ENCODE data around the gene PEF1. TPM values are rescaled to one million over a fixed set of nuclear protein-coding genes. Genes with fewer than 3 reads are reported as not detected.

PEF1 gene
- total RNA-seq, 1 donor from 2014 or later: 70.9 TPM

- DNase-seq (ENCODE audit: low spot score): no peak
- Mint-ChIP-seq H3K4me3 (ENCODE audit: unreplicated experiment) (no peak overlapping the region), H3K4me1 (ENCODE audit: unreplicated experiment) (peaks cover 21% of the 10 kb centered on the region), H3K27ac (ENCODE audit: unreplicated experiment) (no peak overlapping the region), H3K36me3 (ENCODE audit: low read depth, unreplicated experiment) (peaks cover 3% of the 10 kb centered on the region), H3K9me3 (ENCODE audit: unreplicated experiment) (no peaks in the 10 kb centered on the region), H3K27me3 (ENCODE audit: unreplicated experiment) (peaks cover 19% of the 10 kb centered on the region)
- no peak for TF ChIP-seq CTCF (IDR thresholded peaks at IDR 0.05; ENCODE audit: unreplicated experiment)
Observed at GRCh38 chr1:31580891-31581603, 63.6 kb downstream of the PEF1 start.

- H3K27me3 Mint-ChIP-seq (ENCODE audit: unreplicated experiment): peaks cover 19% of the 10 kb centered on the region
- peaks cover 21% of the 10 kb centered on the region for H3K4me1 Mint-ChIP-seq (ENCODE audit: unreplicated experiment)
Observed at GRCh38 chr1:31580513-31580870, 64.2 kb downstream of the PEF1 start.

More at GRCh38 chr1:31580513-31580870, 64.2 kb downstream of the PEF1 start:
- Mint-ChIP-seq H3K36me3 (ENCODE audit: low read depth, unreplicated experiment) (peaks cover 3% of the 10 kb centered on the region), H3K27ac (ENCODE audit: unreplicated experiment) (no peak overlapping the region), H3K4me3 (ENCODE audit: unreplicated experiment) (no peak overlapping the region), H3K9me3 (ENCODE audit: unreplicated experiment) (no peaks in the 10 kb centered on the region)
- no peak for TF ChIP-seq CTCF (IDR thresholded peaks at IDR 0.05; ENCODE audit: unreplicated experiment)
- DNase-seq (ENCODE audit: low spot score): no peak

Other genes starting within 250 kb of the PEF1 start
- gene SERINC2, start 231.7 kb downstream of the PEF1 start, total RNA-seq (ENCODE audit: unreplicated experiment): 23.6 TPM
- 4.5 TPM for gene TINAGL1, start 68.4 kb downstream of the PEF1 start, total RNA-seq (ENCODE audit: unreplicated experiment)
- gene HCRTR1, start 27.2 kb downstream of the PEF1 start, total RNA-seq (ENCODE audit: unreplicated experiment): not detected
- gene COL16A1, start 59.1 kb upstream of the PEF1 start, total RNA-seq (ENCODE audit: unreplicated experiment): 5.3 TPM
- gene ADGRB2, start 119.5 kb upstream of the PEF1 start, total RNA-seq (ENCODE audit: unreplicated experiment): 0.44 TPM
- gene SPOCD1, start 171.1 kb upstream of the PEF1 start, total RNA-seq (ENCODE audit: unreplicated experiment): 1.5 TPM

Data from endothelial cell (in vitro differentiated cells).